Natural killer cell (primary cell): Measurements from ENCODE around the gene GPC4. TPM values are rescaled to one million over a fixed set of nuclear protein-coding genes. Genes with fewer than 3 reads are reported as not detected.

Experiments
- ATAC-seq, 3 donors: fragments of 150-1000 bp in 2 of 3; fragments of 200-7000 bp in 1 of 3; cut with Tn5 transposase; 1 replicate in 1 of 3; 2 replicates in 2 of 3; pipeline ENCODE4 v1.10.0; 2021; ENCODE audit warnings: mild to moderate bottlenecking in 2 of 3, moderate library complexity in 2 of 3
- DNase-seq, 2 donors: peaks; one replicate each; pipeline versions ENCODE4 v3.0.0 to v3.0.0-alpha.2; 2013 to 2021; ENCODE audit warnings: mixed read lengths in 1 of 2
- H3K27ac ChIP-seq: one replicate; pipeline ENCODE4 v1.5.1; 2013; ENCODE audit warnings: mild to moderate bottlenecking, low read length
- H3K27me3 ChIP-seq: one replicate; pipeline ENCODE4 v1.6.1; 2013; ENCODE audit warnings: low read length; ENCODE audit not compliant: control insufficient read depth, insufficient read depth
- H3K36me3 ChIP-seq: one replicate; pipeline ENCODE4 v1.6.1; 2013; ENCODE audit warnings: low read length; ENCODE audit not compliant: control insufficient read depth, insufficient read depth
- H3K4me1 ChIP-seq: one replicate; pipeline ENCODE4 v1.6.1; 2013; ENCODE audit warnings: low read length; ENCODE audit not compliant: control insufficient read depth, insufficient read depth
- H3K4me3 ChIP-seq: one replicate; pipeline ENCODE4 v1.5.1; 2013; ENCODE audit warnings: low read length
- H3K9me3 ChIP-seq: one replicate; pipeline ENCODE4 v1.6.1; 2013; ENCODE audit warnings: low read length; ENCODE audit not compliant: control insufficient read depth, insufficient read depth
- H3K27ac Mint-ChIP-seq, 2 donors: one replicate each; pipeline ENCODE4 v1.8.0; 2022; ENCODE audit warnings: mild to moderate bottlenecking in 2 of 2, mixed read lengths in 2 of 2, moderate library complexity in 1 of 2
- H3K27me3 Mint-ChIP-seq, 2 donors: one replicate each; pipeline ENCODE4 v1.8.0; 2022; ENCODE audit warnings: low read depth in 2 of 2, mixed read lengths in 2 of 2
- H3K36me3 Mint-ChIP-seq: one replicate; pipeline ENCODE4 v1.8.0; 2022; ENCODE audit warnings: mixed read lengths
- H3K4me1 Mint-ChIP-seq, 2 donors: one replicate each; pipeline ENCODE4 v1.8.0; 2022; ENCODE audit warnings: mixed read lengths in 2 of 2
- H3K4me3 Mint-ChIP-seq: one replicate; pipeline ENCODE4 v1.8.0; 2022; ENCODE audit warnings: mild to moderate bottlenecking, moderate library complexity, mixed read lengths
- H3K9me3 Mint-ChIP-seq, 2 donors: one replicate each; pipeline ENCODE4 v1.8.0; 2022; ENCODE audit warnings: mixed read lengths in 2 of 2
- WGBS: methylation state at CpG from one replicate; pipeline ENCODE4 v1.1.7; 2013; ENCODE audit warnings: missing lambda C conversion rate; ENCODE audit not compliant: insufficient coverage; 5-methylcytosine and 5-hydroxymethylcytosine counted together
- intact Hi-C: fragments of 100-400 bp; cut with micrococcal nuclease; formaldehyde crosslinking; loops from one replicate; pipeline ENCODE4 v1.14.2; 2022
- total RNA-seq, 4 donors: library from RNA; stranded (reverse); fragments of 120-200 nt in 1 of 4; gene quantifications; one replicate each; pipeline versions ENCODE4 v1.2.3 to v1.2.4, GENCODE V29; 2013 to 2022
- TF ChIP-seq, protein P1 (sequence below): fragments of 200-600 bp; IDR thresholded peaks from one replicate; pipeline ENCODE4 v1.8.0; 2022; ENCODE audit warnings: antibody characterized with exemption

Gene GPC4
- total RNA-seq, 3 donors from 2014 or later (not counting 1 experiment from before 2014, with no cell fraction given), result 0.08 TPM; not detected in 2

DNA sequence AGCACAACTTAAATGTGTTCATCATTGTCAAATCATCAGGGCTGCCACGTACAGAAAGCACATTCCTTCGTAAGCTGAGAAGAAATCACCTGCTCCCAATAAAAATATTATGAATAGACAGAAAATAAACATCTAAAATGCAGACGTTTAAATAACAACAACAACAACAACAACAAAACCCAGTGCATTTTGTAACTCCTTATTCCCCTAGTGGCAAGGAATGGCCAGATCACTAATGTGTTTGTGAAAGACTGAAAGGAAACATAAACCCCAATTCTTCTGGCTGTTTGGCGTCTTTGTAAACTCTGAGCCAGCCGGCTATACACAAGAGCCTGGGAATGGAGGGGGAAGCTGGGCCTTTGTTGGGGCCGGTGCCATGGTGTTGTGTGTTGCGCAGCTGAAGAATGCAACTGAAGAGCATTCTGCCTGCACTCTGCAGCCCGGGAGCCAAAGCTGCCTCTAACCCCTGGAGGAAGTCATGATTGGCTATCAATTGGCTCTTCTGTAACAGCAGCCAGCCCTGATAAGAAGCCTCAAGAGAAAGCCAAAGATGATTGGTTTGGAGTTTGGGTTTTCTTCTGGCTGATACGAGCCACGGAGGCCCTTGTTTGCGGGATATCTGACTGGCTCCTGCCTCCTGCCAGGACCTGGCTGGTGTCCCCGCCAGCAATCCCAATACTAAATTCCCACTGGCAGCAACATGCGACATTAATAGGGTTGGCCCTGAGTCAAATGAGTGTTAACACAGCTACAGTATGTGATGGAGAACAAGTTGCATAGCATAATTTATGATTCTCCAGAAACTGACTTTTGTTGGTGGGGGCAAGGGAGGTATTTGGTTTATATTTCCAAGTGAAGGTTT is 107.4 kb downstream of the GPC4 start:
- Histone ChIP-seq H3K27ac (no peak overlapping the region), H3K4me3 (no peak overlapping the region), H3K27me3 (no peaks in the 10 kb centered on the region), H3K9me3 (no peaks in the 10 kb centered on the region), H3K36me3 (no peaks in the 10 kb centered on the region), H3K4me1 (no peaks in the 10 kb centered on the region)
- Mint-ChIP-seq H3K9me3 (no peaks in the 10 kb centered on the region), H3K4me3 (no peak overlapping the region), H3K36me3 (no peaks in the 10 kb centered on the region), H3K27ac (no peak overlapping the region), H3K4me1 (no peaks in the 10 kb centered on the region), H3K27me3 (peaks cover 10 to 22% of the 10 kb centered on the region in 2 donors)
- 85% methylated on average over 11 of the region's 13 CpGs for WGBS
- TF ChIP-seq, protein P1, sequence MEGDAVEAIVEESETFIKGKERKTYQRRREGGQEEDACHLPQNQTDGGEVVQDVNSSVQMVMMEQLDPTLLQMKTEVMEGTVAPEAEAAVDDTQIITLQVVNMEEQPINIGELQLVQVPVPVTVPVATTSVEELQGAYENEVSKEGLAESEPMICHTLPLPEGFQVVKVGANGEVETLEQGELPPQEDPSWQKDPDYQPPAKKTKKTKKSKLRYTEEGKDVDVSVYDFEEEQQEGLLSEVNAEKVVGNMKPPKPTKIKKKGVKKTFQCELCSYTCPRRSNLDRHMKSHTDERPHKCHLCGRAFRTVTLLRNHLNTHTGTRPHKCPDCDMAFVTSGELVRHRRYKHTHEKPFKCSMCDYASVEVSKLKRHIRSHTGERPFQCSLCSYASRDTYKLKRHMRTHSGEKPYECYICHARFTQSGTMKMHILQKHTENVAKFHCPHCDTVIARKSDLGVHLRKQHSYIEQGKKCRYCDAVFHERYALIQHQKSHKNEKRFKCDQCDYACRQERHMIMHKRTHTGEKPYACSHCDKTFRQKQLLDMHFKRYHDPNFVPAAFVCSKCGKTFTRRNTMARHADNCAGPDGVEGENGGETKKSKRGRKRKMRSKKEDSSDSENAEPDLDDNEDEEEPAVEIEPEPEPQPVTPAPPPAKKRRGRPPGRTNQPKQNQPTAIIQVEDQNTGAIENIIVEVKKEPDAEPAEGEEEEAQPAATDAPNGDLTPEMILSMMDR, result no peak
- intact Hi-C loops, result no loop called here
- DNase-seq (no peak), ATAC-seq (no peak)

GRCh38 chrX:133307094-133307493 is 108.2 kb downstream of the GPC4 start:
- Histone ChIP-seq H3K27me3 (no peaks in the 10 kb centered on the region), H3K9me3 (no peaks in the 10 kb centered on the region), H3K4me1 (no peaks in the 10 kb centered on the region), H3K27ac (no peak overlapping the region), H3K4me3 (no peak overlapping the region), H3K36me3 (no peaks in the 10 kb centered on the region)
- no peaks in the 10 kb centered on the region for H3K36me3 Mint-ChIP-seq
- ATAC-seq (no peak), DNase-seq (no peak)
- no peaks in the 10 kb centered on the region for H3K4me1 Mint-ChIP-seq
- H3K9me3 Mint-ChIP-seq, result no peaks in the 10 kb centered on the region
- TF ChIP-seq, protein P1, result no peak
- no peak overlapping the region for H3K4me3 Mint-ChIP-seq
- WGBS, result 57% methylated on average over 1 of the region's 3 CpGs
- H3K27ac Mint-ChIP-seq, result no peak overlapping the region
- peaks cover 7 to 22% of the 10 kb centered on the region in 2 donors for H3K27me3 Mint-ChIP-seq
- intact Hi-C loops, result no loop called here

- WGBS, result 83% methylated on average over 1 of the region's 3 CpGs
- Mint-ChIP-seq H3K9me3 (no peaks in the 10 kb centered on the region), H3K4me1 (no peaks in the 10 kb centered on the region), H3K27me3 (peaks cover 7 to 14% of the 10 kb centered on the region in 2 donors), H3K27ac (no peak overlapping the region), H3K4me3 (no peak overlapping the region), H3K36me3 (no peaks in the 10 kb centered on the region)
- H3K9me3 ChIP-seq, result no peaks in the 10 kb centered on the region
- no peak overlapping the region for H3K4me3 ChIP-seq
- no peaks in the 10 kb centered on the region for H3K4me1 ChIP-seq
- intact Hi-C loops, result no loop called here
- H3K27ac ChIP-seq, result no peak overlapping the region
- TF ChIP-seq, protein P1, result no peak
- no peak for DNase-seq
- H3K36me3 ChIP-seq, result no peaks in the 10 kb centered on the region
- H3K27me3 ChIP-seq, result no peaks in the 10 kb centered on the region
- no peak for ATAC-seq
These were observed 109.0 kb downstream of the GPC4 start for GRCh38 chrX:133306316-133306715.

DNA sequence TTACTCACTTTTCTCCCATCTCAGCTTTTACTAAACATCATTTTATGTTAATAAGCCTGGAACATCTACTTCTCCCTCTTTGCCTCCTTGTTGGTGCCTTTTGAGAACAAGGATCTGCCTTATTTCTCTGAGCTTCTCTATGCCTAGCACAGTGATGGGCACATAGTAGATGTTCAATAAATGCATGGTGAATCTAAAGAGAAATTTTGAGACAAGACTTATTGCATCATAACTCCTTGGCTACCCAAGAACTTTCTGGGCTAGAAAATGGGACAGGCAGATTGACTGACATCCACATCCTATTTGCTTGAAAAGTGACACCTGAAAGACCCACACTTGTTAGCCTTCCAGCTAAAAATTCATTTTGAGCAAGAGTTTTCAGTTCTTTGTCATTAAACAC is 109.9 kb downstream of the GPC4 start:
- no peaks in the 10 kb centered on the region for H3K36me3 Mint-ChIP-seq
- TF ChIP-seq, protein P1, result no peak
- intact Hi-C loops, result no loop called here
- H3K27me3 ChIP-seq, result no peaks in the 10 kb centered on the region
- H3K4me1 Mint-ChIP-seq, result no peaks in the 10 kb centered on the region
- no peak for ATAC-seq
- H3K27ac ChIP-seq, result no peak overlapping the region
- DNase-seq, result no peak
- H3K27ac Mint-ChIP-seq, result no peak overlapping the region
- H3K4me1 ChIP-seq, result no peaks in the 10 kb centered on the region
- H3K36me3 ChIP-seq, result no peaks in the 10 kb centered on the region
- no peak overlapping the region for H3K4me3 ChIP-seq
- H3K27me3 Mint-ChIP-seq, result peaks cover 7% of the 10 kb centered on the region in 2 donors
- no peak overlapping the region for H3K4me3 Mint-ChIP-seq
- no peaks in the 10 kb centered on the region for H3K9me3 Mint-ChIP-seq
- H3K9me3 ChIP-seq, result no peaks in the 10 kb centered on the region
